Measurements from ENCODE around the gene DDX11. TPM values are rescaled to one million over a fixed set of nuclear protein-coding genes. Genes with fewer than 3 reads are reported as not detected.
"Not testable (repeated sequence)": the region's sequence is repeated elsewhere in the genome, so short reads cannot be mapped to it uniquely, and the experiment has no call there.

DDX11 gene
- 100 to 1,000 TPM; 102 to 257 TPM for total RNA-seq

DNA sequence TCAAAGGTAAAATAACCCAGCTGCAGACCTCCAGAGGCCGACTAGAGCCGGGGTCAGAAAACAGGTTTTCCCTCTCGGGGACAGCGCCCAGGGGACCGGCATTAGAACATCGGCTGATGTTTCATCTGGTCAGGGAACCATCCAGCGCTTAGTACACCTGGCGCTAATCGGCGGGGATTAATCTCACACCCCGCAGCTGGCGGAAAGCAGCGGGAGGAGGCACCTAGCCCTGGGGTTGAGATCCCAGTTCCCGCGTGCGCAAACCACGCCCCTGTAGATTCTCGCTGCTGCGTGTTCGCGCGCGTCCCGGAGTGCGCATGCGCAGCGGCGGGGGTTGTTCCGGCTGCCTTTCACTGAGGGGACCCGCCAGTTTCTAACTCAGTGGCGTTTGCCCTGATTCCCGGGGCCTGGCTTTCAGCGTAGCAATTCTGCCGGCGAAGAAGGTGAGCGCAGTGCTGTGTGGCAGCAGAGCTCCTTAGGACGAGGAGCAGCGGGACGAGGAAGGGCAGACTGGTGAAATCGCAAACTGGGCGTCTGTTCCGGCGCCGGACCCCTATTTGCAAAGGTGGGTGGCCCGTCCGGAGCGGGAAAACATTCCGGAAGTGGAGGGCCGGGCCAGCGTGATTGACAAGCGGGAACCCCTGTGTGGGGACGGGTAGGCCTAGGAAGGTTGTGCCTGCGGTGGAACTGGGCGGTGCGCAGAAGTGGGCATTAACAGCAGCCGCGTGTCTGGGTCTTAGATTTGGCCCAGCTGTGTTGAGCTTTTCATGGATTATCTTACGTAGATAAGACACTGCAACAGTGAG lies at the start of gene DDX11:
DDX11 (plus strand) TSS at position 334 of the 806 bp plus-strand sequence. CDS start 4,534 bp downstream, outside the sequence.
- not testable (repeated sequence) for H3K27me3 Mint-ChIP-seq, H3K9me3 Mint-ChIP-seq, H3K36me3 Mint-ChIP-seq
- ATAC-seq (peak; percentile 97 to 98), DNase-seq (ENCODE audit: low spot score) (peak; percentile 95)
- Mint-ChIP-seq H3K4me1 (ENCODE audit: low read depth in 2 of 2) (peaks cover 22 to 26% of the 10 kb centered on the region in 2 donors), H3K27ac (peak within 1 kb of the TSS; percentile 96), H3K4me3 (peak within 1 kb of the TSS; percentile 100)

- no peaks in the 10 kb centered on the region for H3K9me3 Mint-ChIP-seq
- no peak for DNase-seq (ENCODE audit: low spot score)
- H3K4me3 Mint-ChIP-seq, result no peak overlapping the region
- no peak overlapping the region for H3K27ac Mint-ChIP-seq
- H3K36me3 Mint-ChIP-seq, result no peaks in the 10 kb centered on the region
- H3K27me3 Mint-ChIP-seq, result peaks cover 3 to 12% of the 10 kb centered on the region in 2 donors
- H3K4me1 Mint-ChIP-seq (ENCODE audit: low read depth in 2 of 2), result no peaks in the 10 kb centered on the region
- no peak for ATAC-seq
Measured at GRCh38 chr12:31026202-31026601, 47.5 kb upstream of the DDX11 start.

DNA sequence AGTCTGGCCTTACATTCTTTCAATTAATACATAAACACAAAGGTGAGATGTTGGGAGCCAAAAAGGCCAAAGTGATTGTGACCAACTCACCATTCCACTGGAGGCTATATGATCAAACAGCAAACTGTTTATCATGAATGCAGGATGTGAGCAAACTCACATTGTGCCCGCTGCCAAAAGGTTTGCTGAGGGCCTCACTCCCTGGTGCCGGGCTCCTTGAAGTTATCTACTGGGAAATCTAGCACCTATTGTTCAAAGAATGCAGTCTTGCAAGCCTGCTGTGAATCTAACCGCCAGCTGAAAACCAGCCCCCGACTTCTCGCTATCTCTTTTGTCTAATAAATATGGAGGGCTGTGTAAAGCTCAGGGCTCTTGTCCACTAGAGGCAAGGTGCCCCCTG lies 46.7 kb upstream of the DDX11 start:
- H3K9me3 Mint-ChIP-seq; H3K4me3 Mint-ChIP-seq; DNase-seq (ENCODE audit: low spot score); H3K36me3 Mint-ChIP-seq; H3K27ac Mint-ChIP-seq; ATAC-seq; H3K4me1 Mint-ChIP-seq (ENCODE audit: low read depth in 2 of 2): not testable (repeated sequence)
- H3K27me3 Mint-ChIP-seq, result peaks cover 0 to 12% of the 10 kb centered on the region in 2 donors

DNA sequence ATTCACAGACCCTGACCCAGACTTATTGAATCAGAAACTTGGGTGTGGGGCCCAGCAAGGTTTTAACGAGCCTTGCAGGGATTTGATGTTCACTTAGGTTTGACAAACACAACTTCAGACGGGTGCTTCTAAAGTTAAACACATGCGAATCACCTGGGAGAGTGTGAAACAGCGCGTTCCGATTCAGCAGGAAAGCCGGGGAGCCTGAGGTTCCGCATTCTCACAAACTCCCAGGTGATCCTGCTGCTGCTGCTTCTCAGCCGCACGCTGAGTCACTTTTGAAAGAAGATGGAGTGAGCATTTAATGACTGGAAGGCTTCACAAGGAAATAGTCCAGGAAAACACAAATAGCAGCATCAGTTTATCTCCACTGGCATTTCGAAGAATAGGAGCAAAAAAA lies 44.2 kb upstream of the DDX11 start:
- H3K4me3 Mint-ChIP-seq, result no peak overlapping the region
- no peaks in the 10 kb centered on the region for H3K36me3 Mint-ChIP-seq
- no peaks in the 10 kb centered on the region for H3K9me3 Mint-ChIP-seq

GRCh38 chr12:31029916-31030562 lies 43.6 kb upstream of the DDX11 start:
- H3K9me3 Mint-ChIP-seq, result no peaks in the 10 kb centered on the region
- H3K27me3 Mint-ChIP-seq, result no peaks in the 10 kb centered on the region
- DNase-seq (ENCODE audit: low spot score) (no peak), ATAC-seq (no peak)
- no peaks in the 10 kb centered on the region for H3K36me3 Mint-ChIP-seq
- H3K4me3 Mint-ChIP-seq, result no peak overlapping the region
- H3K27ac Mint-ChIP-seq, result no peak overlapping the region
- H3K4me1 Mint-ChIP-seq (ENCODE audit: low read depth in 2 of 2), result no peaks in the 10 kb centered on the region

More for the DNA sequence above, 44.2 kb upstream of the DDX11 start:
- DNase-seq (ENCODE audit: low spot score), result no peak
- no peak for ATAC-seq
- no peaks in the 10 kb centered on the region for H3K4me1 Mint-ChIP-seq (ENCODE audit: low read depth in 2 of 2)
- H3K27me3 Mint-ChIP-seq, result peaks cover 0 to 1% of the 10 kb centered on the region in 2 donors
- no peak overlapping the region for H3K27ac Mint-ChIP-seq

GRCh38 chr12:31031951-31032335 lies 41.7 kb upstream of the DDX11 start:
- Mint-ChIP-seq H3K36me3 (no peaks in the 10 kb centered on the region), H3K9me3 (no peaks in the 10 kb centered on the region), H3K27ac (no peak overlapping the region), H3K4me1 (ENCODE audit: low read depth in 2 of 2) (no peaks in the 10 kb centered on the region), H3K4me3 (no peak overlapping the region), H3K27me3 (no peaks in the 10 kb centered on the region)
- ATAC-seq (no peak), DNase-seq (ENCODE audit: low spot score) (no peak)

GRCh38 chr12:31033146-31033545 lies 40.5 kb upstream of the DDX11 start:
- H3K4me3 Mint-ChIP-seq, result no peak overlapping the region
- DNase-seq (ENCODE audit: low spot score), result no peak

DNA sequence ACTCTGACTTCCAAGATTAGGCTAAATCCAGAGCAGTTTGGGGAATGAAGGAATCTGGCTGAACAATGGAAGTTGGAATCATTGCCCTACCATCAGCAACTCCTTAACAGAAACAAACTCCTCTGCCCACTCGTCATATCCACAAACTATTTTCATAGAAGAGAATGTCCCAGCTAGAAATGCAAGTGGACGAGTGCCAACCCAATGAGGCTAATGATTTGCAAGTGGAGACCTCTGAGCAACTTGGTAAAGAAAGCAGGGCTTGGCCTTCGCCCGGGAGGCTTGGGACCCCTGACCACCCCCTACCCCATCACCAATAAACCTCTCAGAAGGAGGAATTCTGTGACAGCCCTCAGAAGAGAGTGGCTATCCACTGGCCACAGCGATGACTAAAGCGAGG lies 40.0 kb upstream of the DDX11 start:
- no peak overlapping the region for H3K27ac Mint-ChIP-seq
- H3K9me3 Mint-ChIP-seq, result no peaks in the 10 kb centered on the region
- no peaks in the 10 kb centered on the region for H3K4me1 Mint-ChIP-seq (ENCODE audit: low read depth in 2 of 2)
- H3K27me3 Mint-ChIP-seq, result peaks cover 4 to 7% of the 10 kb centered on the region in 2 donors
- ATAC-seq, result no peak
- DNase-seq (ENCODE audit: low spot score), result no peak
- no peaks in the 10 kb centered on the region for H3K36me3 Mint-ChIP-seq
- no peak overlapping the region for H3K4me3 Mint-ChIP-seq

More at GRCh38 chr12:31033146-31033545, 40.5 kb upstream of the DDX11 start:
- no peak for ATAC-seq
- Mint-ChIP-seq H3K36me3 (no peaks in the 10 kb centered on the region), H3K9me3 (no peaks in the 10 kb centered on the region), H3K27me3 (peaks cover 3 to 4% of the 10 kb centered on the region in 2 donors), H3K27ac (no peak overlapping the region), H3K4me1 (ENCODE audit: low read depth in 2 of 2) (no peaks in the 10 kb centered on the region)

DNA sequence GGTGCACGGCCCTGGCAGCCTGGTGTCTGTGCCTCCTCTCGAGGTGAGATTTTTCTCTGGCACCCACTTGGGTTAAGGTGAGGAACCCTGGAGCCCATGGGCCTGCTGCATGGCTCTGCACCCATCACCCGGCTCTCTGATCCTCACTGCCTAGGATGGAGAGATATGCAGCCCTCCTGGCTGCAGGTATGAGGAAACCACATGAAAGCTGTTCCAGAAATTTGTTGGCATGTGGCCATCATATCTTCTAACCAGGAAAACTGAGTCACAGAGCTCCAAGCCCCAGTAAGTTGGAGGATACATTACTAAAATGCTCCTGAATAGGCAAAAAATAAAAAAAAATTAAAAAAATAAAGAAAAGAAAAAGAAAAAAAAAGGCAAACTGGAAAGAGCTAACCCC lies 39.3 kb upstream of the DDX11 start:
- DNase-seq (ENCODE audit: low spot score) (no peak), ATAC-seq (no peak)
- Mint-ChIP-seq H3K4me1 (ENCODE audit: low read depth in 2 of 2) (no peaks in the 10 kb centered on the region), H3K27me3 (peaks cover 6 to 13% of the 10 kb centered on the region in 2 donors), H3K27ac (no peak overlapping the region), H3K36me3 (no peaks in the 10 kb centered on the region), H3K4me3 (no peak overlapping the region), H3K9me3 (no peaks in the 10 kb centered on the region)

- ATAC-seq, result no peak
- Mint-ChIP-seq H3K4me3 (no peak overlapping the region), H3K27me3 (peaks cover 6 to 13% of the 10 kb centered on the region in 2 donors), H3K27ac (no peak overlapping the region), H3K4me1 (ENCODE audit: low read depth in 2 of 2) (no peaks in the 10 kb centered on the region), H3K9me3 (no peaks in the 10 kb centered on the region), H3K36me3 (no peaks in the 10 kb centered on the region)
- no peak for DNase-seq (ENCODE audit: low spot score)
Measured at GRCh38 chr12:31035226-31035625, 38.4 kb upstream of the DDX11 start.

- Mint-ChIP-seq H3K4me1 (ENCODE audit: low read depth in 2 of 2) (no peaks in the 10 kb centered on the region), H3K4me3 (no peak overlapping the region), H3K27me3 (peaks cover 6 to 13% of the 10 kb centered on the region in 2 donors), H3K9me3 (no peaks in the 10 kb centered on the region), H3K27ac (no peak overlapping the region), H3K36me3 (no peaks in the 10 kb centered on the region)
- no peak for ATAC-seq
- no peak for DNase-seq (ENCODE audit: low spot score)
Measured at GRCh38 chr12:31035967-31036665, 37.5 kb upstream of the DDX11 start.

- DNase-seq (ENCODE audit: low spot score) (no peak), ATAC-seq (no peak)
- Mint-ChIP-seq H3K4me1 (ENCODE audit: low read depth in 2 of 2) (no peaks in the 10 kb centered on the region), H3K27ac (no peak overlapping the region), H3K27me3 (peaks cover 6 to 13% of the 10 kb centered on the region in 2 donors), H3K9me3 (no peaks in the 10 kb centered on the region), H3K4me3 (no peak overlapping the region), H3K36me3 (no peaks in the 10 kb centered on the region)
Measured at GRCh38 chr12:31037028-31037427, 36.6 kb upstream of the DDX11 start.

GRCh38 chr12:31037931-31038330 lies 35.7 kb upstream of the DDX11 start:
- H3K9me3 Mint-ChIP-seq, result no peaks in the 10 kb centered on the region
- H3K36me3 Mint-ChIP-seq, result no peaks in the 10 kb centered on the region
- no peaks in the 10 kb centered on the region for H3K4me1 Mint-ChIP-seq (ENCODE audit: low read depth in 2 of 2)
- DNase-seq (ENCODE audit: low spot score), result no peak
- peaks cover 6 to 13% of the 10 kb centered on the region in 2 donors for H3K27me3 Mint-ChIP-seq
- H3K4me3 Mint-ChIP-seq, result no peak overlapping the region
- no peak overlapping the region for H3K27ac Mint-ChIP-seq
- no peak for ATAC-seq

GRCh38 chr12:31041033-31041564 lies 32.6 kb upstream of the DDX11 start:
- ATAC-seq, result no peak
- DNase-seq (ENCODE audit: low spot score), result no peak
- no peak overlapping the region for H3K27ac Mint-ChIP-seq
- no peak overlapping the region for H3K4me3 Mint-ChIP-seq
- no peaks in the 10 kb centered on the region for H3K36me3 Mint-ChIP-seq
- no peaks in the 10 kb centered on the region for H3K4me1 Mint-ChIP-seq (ENCODE audit: low read depth in 2 of 2)
- H3K27me3 Mint-ChIP-seq, result peaks cover 6 to 13% of the 10 kb centered on the region in 2 donors
- H3K9me3 Mint-ChIP-seq, result no peaks in the 10 kb centered on the region
